ENCODE measurements around the gene SMARCD3.

DNA sequence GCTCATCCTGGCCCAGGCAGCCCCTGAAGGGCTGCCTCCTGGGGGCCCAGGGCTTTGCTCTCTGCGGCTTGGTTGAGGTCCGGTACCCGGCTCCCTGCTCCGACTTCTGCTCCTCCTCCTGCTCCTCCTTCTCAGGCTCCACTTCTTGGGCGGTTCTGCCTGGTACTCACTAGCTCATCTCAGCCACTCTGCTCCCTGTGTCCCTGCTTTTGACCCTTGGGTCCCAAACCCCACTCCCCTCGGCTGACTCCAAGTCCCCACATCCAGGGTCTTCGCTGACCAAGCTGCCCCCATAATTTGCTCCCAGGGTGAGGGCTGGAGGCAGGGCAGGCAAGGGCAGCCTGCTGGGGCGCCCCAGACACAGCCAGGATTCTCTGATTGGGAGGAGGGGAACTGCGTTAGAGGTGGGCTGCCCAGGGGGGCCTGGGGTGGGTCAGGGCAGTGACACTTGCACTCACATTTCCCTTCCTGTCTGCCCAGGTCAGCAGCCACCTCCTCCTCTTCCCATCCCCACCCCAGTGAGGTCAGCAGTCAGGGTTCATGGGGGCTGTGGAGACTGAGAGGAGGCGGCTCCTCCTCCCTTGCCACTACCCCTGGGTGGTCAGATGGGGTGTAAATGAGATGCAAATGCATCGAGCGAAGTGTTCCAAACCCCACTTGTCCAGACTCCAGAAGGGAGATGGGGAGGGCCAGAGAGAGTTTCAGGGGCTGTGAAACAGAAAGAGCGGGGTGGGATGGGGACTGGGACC is 2.2 kb downstream of the SMARCD3 start:
- TF ChIP-seq TCF7L2 (IDR thresholded peaks at IDR 0.05; ENCODE audit: low read depth, low read length) (no peak), POLR2AphosphoS5 (IDR thresholded peaks at IDR 0.05; ENCODE audit: low read depth, low read length) (no peak)
- TF ChIP-seq, protein P1, sequence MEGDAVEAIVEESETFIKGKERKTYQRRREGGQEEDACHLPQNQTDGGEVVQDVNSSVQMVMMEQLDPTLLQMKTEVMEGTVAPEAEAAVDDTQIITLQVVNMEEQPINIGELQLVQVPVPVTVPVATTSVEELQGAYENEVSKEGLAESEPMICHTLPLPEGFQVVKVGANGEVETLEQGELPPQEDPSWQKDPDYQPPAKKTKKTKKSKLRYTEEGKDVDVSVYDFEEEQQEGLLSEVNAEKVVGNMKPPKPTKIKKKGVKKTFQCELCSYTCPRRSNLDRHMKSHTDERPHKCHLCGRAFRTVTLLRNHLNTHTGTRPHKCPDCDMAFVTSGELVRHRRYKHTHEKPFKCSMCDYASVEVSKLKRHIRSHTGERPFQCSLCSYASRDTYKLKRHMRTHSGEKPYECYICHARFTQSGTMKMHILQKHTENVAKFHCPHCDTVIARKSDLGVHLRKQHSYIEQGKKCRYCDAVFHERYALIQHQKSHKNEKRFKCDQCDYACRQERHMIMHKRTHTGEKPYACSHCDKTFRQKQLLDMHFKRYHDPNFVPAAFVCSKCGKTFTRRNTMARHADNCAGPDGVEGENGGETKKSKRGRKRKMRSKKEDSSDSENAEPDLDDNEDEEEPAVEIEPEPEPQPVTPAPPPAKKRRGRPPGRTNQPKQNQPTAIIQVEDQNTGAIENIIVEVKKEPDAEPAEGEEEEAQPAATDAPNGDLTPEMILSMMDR (IDR thresholded peaks at IDR 0.05), result no peak
- TF ChIP-seq, protein P2, sequence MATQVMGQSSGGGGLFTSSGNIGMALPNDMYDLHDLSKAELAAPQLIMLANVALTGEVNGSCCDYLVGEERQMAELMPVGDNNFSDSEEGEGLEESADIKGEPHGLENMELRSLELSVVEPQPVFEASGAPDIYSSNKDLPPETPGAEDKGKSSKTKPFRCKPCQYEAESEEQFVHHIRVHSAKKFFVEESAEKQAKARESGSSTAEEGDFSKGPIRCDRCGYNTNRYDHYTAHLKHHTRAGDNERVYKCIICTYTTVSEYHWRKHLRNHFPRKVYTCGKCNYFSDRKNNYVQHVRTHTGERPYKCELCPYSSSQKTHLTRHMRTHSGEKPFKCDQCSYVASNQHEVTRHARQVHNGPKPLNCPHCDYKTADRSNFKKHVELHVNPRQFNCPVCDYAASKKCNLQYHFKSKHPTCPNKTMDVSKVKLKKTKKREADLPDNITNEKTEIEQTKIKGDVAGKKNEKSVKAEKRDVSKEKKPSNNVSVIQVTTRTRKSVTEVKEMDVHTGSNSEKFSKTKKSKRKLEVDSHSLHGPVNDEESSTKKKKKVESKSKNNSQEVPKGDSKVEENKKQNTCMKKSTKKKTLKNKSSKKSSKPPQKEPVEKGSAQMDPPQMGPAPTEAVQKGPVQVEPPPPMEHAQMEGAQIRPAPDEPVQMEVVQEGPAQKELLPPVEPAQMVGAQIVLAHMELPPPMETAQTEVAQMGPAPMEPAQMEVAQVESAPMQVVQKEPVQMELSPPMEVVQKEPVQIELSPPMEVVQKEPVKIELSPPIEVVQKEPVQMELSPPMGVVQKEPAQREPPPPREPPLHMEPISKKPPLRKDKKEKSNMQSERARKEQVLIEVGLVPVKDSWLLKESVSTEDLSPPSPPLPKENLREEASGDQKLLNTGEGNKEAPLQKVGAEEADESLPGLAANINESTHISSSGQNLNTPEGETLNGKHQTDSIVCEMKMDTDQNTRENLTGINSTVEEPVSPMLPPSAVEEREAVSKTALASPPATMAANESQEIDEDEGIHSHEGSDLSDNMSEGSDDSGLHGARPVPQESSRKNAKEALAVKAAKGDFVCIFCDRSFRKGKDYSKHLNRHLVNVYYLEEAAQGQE (IDR thresholded peaks at IDR 0.05; ENCODE audit: insufficient read depth in 1 of 2, low read depth in 2 of 2, low read length in 1 of 2), result no peak

Measured in Panc1 (cell line).